ENCODE measurements around the gene GGNBP2. TPM values are rescaled to one million over a fixed set of nuclear protein-coding genes. Genes with fewer than 3 reads are reported as not detected.

Gene GGNBP2
- total RNA-seq, 1 donor from 2014 or later = 108 TPM

GRCh38 chr17:36515837-36516236 lies 28.9 kb upstream of the GGNBP2 start:
- intact Hi-C loops (cut with micrococcal nuclease) = no loop called here

GRCh38 chr17:36523113-36523512 lies 21.6 kb upstream of the GGNBP2 start:
- intact Hi-C loops (cut with micrococcal nuclease) = no loop called here

- intact Hi-C loops (cut with micrococcal nuclease) = no loop called here
Observed at GRCh38 chr17:36524428-36524876, 20.3 kb upstream of the GGNBP2 start.

GRCh38 chr17:36525113-36525512 lies 19.6 kb upstream of the GGNBP2 start:
- intact Hi-C loops (cut with micrococcal nuclease) = no loop called here

- intact Hi-C loops (cut with micrococcal nuclease) = no loop called here
Observed at GRCh38 chr17:36525888-36526287, 18.8 kb upstream of the GGNBP2 start.

GRCh38 chr17:36527621-36528250 lies 17.0 kb upstream of the GGNBP2 start:
- intact Hi-C loops (cut with micrococcal nuclease) = no loop called here

- intact Hi-C loops (cut with micrococcal nuclease) = no loop called here
Observed at GRCh38 chr17:36529121-36529520, 15.6 kb upstream of the GGNBP2 start.

GRCh38 chr17:36532435-36532975 lies 12.2 kb upstream of the GGNBP2 start:
- intact Hi-C loops (cut with micrococcal nuclease) = loop anchor here (5.0 kb wide), 1 partner anchor 190 kb away; no protein-coding TSS in a partner anchor

- intact Hi-C loops (cut with micrococcal nuclease) = loop anchor here (2.0 to 5.0 kb wide), 4 partner anchors 15 to 451 kb away; partner anchors contain the start of gene DHRS11
Observed at GRCh38 chr17:36533935-36534839, 10.5 kb upstream of the GGNBP2 start.

- intact Hi-C loops (cut with micrococcal nuclease) = loop anchor here (1.0 to 5.0 kb wide), 7 partner anchors 9 to 452 kb away; partner anchors contain the start of genes DHRS11, GGNBP2, MRM1 and ZNHIT3
Observed at GRCh38 chr17:36534840-36535668, 9.7 kb upstream of the GGNBP2 start, which contains the start of the genes MYO19 and PIGW. MYO19 (minus strand) TSS chr17:36534868; CDS start chr17:36532538, 2,330 bp downstream. PIGW (plus strand) TSS chr17:36534987; CDS start chr17:36537102, 2,115 bp downstream.

GRCh38 chr17:36535669-36536081 lies 9.0 kb upstream of the GGNBP2 start:
- intact Hi-C loops (cut with micrococcal nuclease) = loop anchor here (1.0 to 2.0 kb wide), 6 partner anchors 9 to 453 kb away; partner anchors contain the start of genes DHRS11, GGNBP2, MRM1 and ZNHIT3

- intact Hi-C loops (cut with micrococcal nuclease) = no loop called here
Observed at GRCh38 chr17:36540696-36541095, 4.0 kb upstream of the GGNBP2 start.

- intact Hi-C loops (cut with micrococcal nuclease) = no loop called here
Observed at GRCh38 chr17:36542755-36543154, 2.0 kb upstream of the GGNBP2 start.

- intact Hi-C loops (cut with micrococcal nuclease) = loop anchor here (1.0 to 2.0 kb wide), 7 partner anchors 9 to 1302 kb away; partner anchors contain the start of genes AP2B1, DHRS11, MRM1 and TAF15
Observed at GRCh38 chr17:36544044-36544306, 744 bp upstream of the GGNBP2 start.

- intact Hi-C loops (cut with micrococcal nuclease) = loop anchor here (1.0 to 5.0 kb wide), 6 partner anchors 46 to 1062 kb away; partner anchors contain the start of genes AATF, DHRS11, MRM1 and SYNRG
Observed at GRCh38 chr17:36545077-36545464, 352 bp downstream of the GGNBP2 start.

- intact Hi-C loops (cut with micrococcal nuclease) = loop anchor here (1.0 to 5.0 kb wide), 6 partner anchors 45 to 1062 kb away; partner anchors contain the start of genes AATF, DHRS11, MRM1 and SYNRG
Observed at GRCh38 chr17:36545465-36546417, 1.0 kb downstream of the GGNBP2 start.

- intact Hi-C loops (cut with micrococcal nuclease) = loop anchor here (5.0 kb wide), 2 partner anchors 176 to 1061 kb away; partner anchors contain the start of gene SYNRG
Observed at GRCh38 chr17:36546418-36547093, 1.8 kb downstream of the GGNBP2 start.

GRCh38 chr17:36547776-36548175 lies 3.1 kb downstream of the GGNBP2 start:
- intact Hi-C loops (cut with micrococcal nuclease) = loop anchor here (2.0 to 5.0 kb wide), 3 partner anchors 13 to 1060 kb away; partner anchors contain the start of genes MYO19, PIGW and SYNRG

Data from T-helper 1 cell treated with Interleukin-12 subunit alpha and Interleukin-12 subunit beta and Interleukin-4 antibody, amounts not matched to agents 30 ng/mL and 1 ng/mL, for 36 hours (primary cell).